ENCODE results near the gene ST8SIA6. TPM values are rescaled to one million over a fixed set of nuclear protein-coding genes. Genes with fewer than 3 reads are reported as not detected.

ST8SIA6 gene
- total and polyA plus RNA-seq, 7 experiments from 2014 or later = 0.08 to 2.5 (median 0.56) TPM

GRCh38 chr10:17352583-17352982, 101.8 kb downstream of the ST8SIA6 start:
- H3K4me3 Mint-ChIP-seq = no peak overlapping the region
- Histone ChIP-seq H3K36me3 (ENCODE audit: control insufficient read depth in 2 of 3, insufficient read depth in 3 of 3, low read length in 3 of 3) (no peaks in the 10 kb centered on the region), H3K27me3 (ENCODE audit: control insufficient read depth in 2 of 2, insufficient read depth in 2 of 2, low read length in 2 of 2) (no peaks in the 10 kb centered on the region), H3K27ac (ENCODE audit: low read depth, low read length) (no peak overlapping the region), H3K4me3 (ENCODE audit: low read length) (no peak overlapping the region), H3K4me1 (ENCODE audit: control insufficient read depth in 2 of 2, insufficient read depth in 2 of 2, low read length in 2 of 2) (no peaks in the 10 kb centered on the region), H3K9me3 (ENCODE audit: control insufficient read depth in 2 of 3, low read length in 3 of 3) (no peaks in the 10 kb centered on the region)
- DNase-seq (no peak), ATAC-seq (no peak)
- no peak overlapping the region for H3K27ac Mint-ChIP-seq
- H3K27me3 Mint-ChIP-seq = peaks cover 0 to 14% (median under 1%) of the 10 kb centered on the region in 5 donors
- H3K36me3 Mint-ChIP-seq = no peaks in the 10 kb centered on the region
- H3K4me1 Mint-ChIP-seq = no peaks in the 10 kb centered on the region
- peaks cover 0 to 2% (median 0%) of the 10 kb centered on the region in 11 donors for H3K9me3 Mint-ChIP-seq
- POLR2A ChIA-PET = no interaction called here
- CTCF ChIA-PET = no interaction called here
- intact Hi-C loops (cut with micrococcal nuclease) = no loop called here

GRCh38 chr10:17351506-17351905, 102.9 kb downstream of the ST8SIA6 start:
- Mint-ChIP-seq H3K27me3 (peaks cover 0 to 12% (median 5%) of the 10 kb centered on the region in 5 donors), H3K27ac (no peak overlapping the region), H3K4me1 (no peaks in the 10 kb centered on the region), H3K9me3 (peaks cover 0 to 2% (median 0%) of the 10 kb centered on the region in 11 donors), H3K4me3 (no peak overlapping the region), H3K36me3 (no peaks in the 10 kb centered on the region)
- Histone ChIP-seq H3K4me1 (ENCODE audit: control insufficient read depth in 2 of 2, insufficient read depth in 2 of 2, low read length in 2 of 2) (no peaks in the 10 kb centered on the region), H3K4me3 (ENCODE audit: low read length) (no peak overlapping the region), H3K36me3 (ENCODE audit: control insufficient read depth in 2 of 3, insufficient read depth in 3 of 3, low read length in 3 of 3) (no peaks in the 10 kb centered on the region), H3K27me3 (ENCODE audit: control insufficient read depth in 2 of 2, insufficient read depth in 2 of 2, low read length in 2 of 2) (no peaks in the 10 kb centered on the region), H3K9me3 (ENCODE audit: control insufficient read depth in 2 of 3, low read length in 3 of 3) (no peaks in the 10 kb centered on the region), H3K27ac (ENCODE audit: low read depth, low read length) (no peak overlapping the region)
- no peak for DNase-seq
- ATAC-seq = no peak
- ChIA-PET POLR2A (no interaction called here), CTCF (no interaction called here)
- intact Hi-C loops (cut with micrococcal nuclease) = no loop called here

- intact Hi-C loops (cut with micrococcal nuclease) = no loop called here
- ATAC-seq (no peak), DNase-seq (no peak)
- peak overlapping the region in 1 of 9 donors; percentile 15 for H3K27ac Mint-ChIP-seq
- no peaks in the 10 kb centered on the region for H3K4me1 Mint-ChIP-seq
- ChIA-PET CTCF (no interaction called here), POLR2A (no interaction called here)
- no peak overlapping the region for H3K4me3 Mint-ChIP-seq
- H3K27me3 Mint-ChIP-seq = peaks cover 0 to 11% (median 3%) of the 10 kb centered on the region in 5 donors
- H3K36me3 Mint-ChIP-seq = no peaks in the 10 kb centered on the region
- no peaks in the 10 kb centered on the region for H3K36me3 ChIP-seq (ENCODE audit: control insufficient read depth in 2 of 3, insufficient read depth in 3 of 3, low read length in 3 of 3)
- H3K4me1 ChIP-seq (ENCODE audit: control insufficient read depth in 2 of 2, insufficient read depth in 2 of 2, low read length in 2 of 2) = no peaks in the 10 kb centered on the region
- H3K4me3 ChIP-seq (ENCODE audit: low read length) = no peak overlapping the region
- peaks cover 0 to 2% (median 0%) of the 10 kb centered on the region in 11 donors for H3K9me3 Mint-ChIP-seq
- no peaks in the 10 kb centered on the region for H3K9me3 ChIP-seq (ENCODE audit: control insufficient read depth in 2 of 3, low read length in 3 of 3)
- no peaks in the 10 kb centered on the region for H3K27me3 ChIP-seq (ENCODE audit: control insufficient read depth in 2 of 2, insufficient read depth in 2 of 2, low read length in 2 of 2)
- no peak overlapping the region for H3K27ac ChIP-seq (ENCODE audit: low read depth, low read length)
Observed at GRCh38 chr10:17349717-17350116, 104.7 kb downstream of the ST8SIA6 start.

- Histone ChIP-seq H3K36me3 (ENCODE audit: control insufficient read depth in 2 of 3, insufficient read depth in 3 of 3, low read length in 3 of 3) (no peaks in the 10 kb centered on the region), H3K4me1 (ENCODE audit: control insufficient read depth in 2 of 2, insufficient read depth in 2 of 2, low read length in 2 of 2) (no peaks in the 10 kb centered on the region), H3K9me3 (ENCODE audit: control insufficient read depth in 2 of 3, low read length in 3 of 3) (no peaks in the 10 kb centered on the region), H3K4me3 (ENCODE audit: low read length) (no peak overlapping the region), H3K27me3 (ENCODE audit: control insufficient read depth in 2 of 2, insufficient read depth in 2 of 2, low read length in 2 of 2) (no peaks in the 10 kb centered on the region), H3K27ac (ENCODE audit: low read depth, low read length) (no peak overlapping the region)
- intact Hi-C loops (cut with micrococcal nuclease) = no loop called here
- ATAC-seq (no peak), DNase-seq (no peak)
- H3K36me3 Mint-ChIP-seq = no peaks in the 10 kb centered on the region
- CTCF ChIA-PET = no interaction called here
- POLR2A ChIA-PET = no interaction called here
- peaks cover 0 to 2% (median 0%) of the 10 kb centered on the region in 11 donors for H3K9me3 Mint-ChIP-seq
- no peak overlapping the region for H3K27ac Mint-ChIP-seq
- H3K4me1 Mint-ChIP-seq = no peaks in the 10 kb centered on the region
- H3K27me3 Mint-ChIP-seq = peaks cover 0 to 11% (median 3%) of the 10 kb centered on the region in 5 donors
- no peak overlapping the region for H3K4me3 Mint-ChIP-seq
Observed at GRCh38 chr10:17348501-17349349, 105.7 kb downstream of the ST8SIA6 start.

- no peaks in the 10 kb centered on the region for H3K4me1 Mint-ChIP-seq
- H3K36me3 Mint-ChIP-seq = peaks cover 0 to 5% (median 0%) of the 10 kb centered on the region in 5 donors
- intact Hi-C loops (cut with micrococcal nuclease) = no loop called here
- ChIA-PET POLR2A (no interaction called here), CTCF (no interaction called here)
- no peaks in the 10 kb centered on the region for H3K4me1 ChIP-seq (ENCODE audit: control insufficient read depth in 2 of 2, insufficient read depth in 2 of 2, low read length in 2 of 2)
- ATAC-seq (no peak), DNase-seq (no peak)
- H3K9me3 Mint-ChIP-seq = peaks cover 0 to 4% (median 0%) of the 10 kb centered on the region in 11 donors
- no peak overlapping the region for H3K27ac ChIP-seq (ENCODE audit: low read depth, low read length)
- H3K36me3 ChIP-seq (ENCODE audit: control insufficient read depth in 2 of 3, insufficient read depth in 3 of 3, low read length in 3 of 3) = no peaks in the 10 kb centered on the region
- no peaks in the 10 kb centered on the region for H3K9me3 ChIP-seq (ENCODE audit: control insufficient read depth in 2 of 3, low read length in 3 of 3)
- H3K4me3 Mint-ChIP-seq = no peak overlapping the region
- no peak overlapping the region for H3K27ac Mint-ChIP-seq
- H3K27me3 Mint-ChIP-seq = peaks cover 3 to 16% (median 5%) of the 10 kb centered on the region in 5 donors
- H3K27me3 ChIP-seq (ENCODE audit: control insufficient read depth in 2 of 2, insufficient read depth in 2 of 2, low read length in 2 of 2) = no peaks in the 10 kb centered on the region
- H3K4me3 ChIP-seq (ENCODE audit: low read length) = no peak overlapping the region
Observed at GRCh38 chr10:17348011-17348500, 106.3 kb downstream of the ST8SIA6 start.

- no peak for ATAC-seq
- no peak overlapping the region for H3K27ac Mint-ChIP-seq
- H3K36me3 Mint-ChIP-seq = peaks cover 0 to 22% (median 0%) of the 10 kb centered on the region in 5 donors
- Histone ChIP-seq H3K36me3 (ENCODE audit: control insufficient read depth in 2 of 3, insufficient read depth in 3 of 3, low read length in 3 of 3) (no peaks in the 10 kb centered on the region), H3K27me3 (ENCODE audit: control insufficient read depth in 2 of 2, insufficient read depth in 2 of 2, low read length in 2 of 2) (no peaks in the 10 kb centered on the region), H3K4me3 (ENCODE audit: low read length) (no peak overlapping the region), H3K9me3 (ENCODE audit: control insufficient read depth in 2 of 3, low read length in 3 of 3) (peaks cover 0 to 15% (median 0%) of the 10 kb centered on the region in 3 experiments), H3K4me1 (ENCODE audit: control insufficient read depth in 2 of 2, insufficient read depth in 2 of 2, low read length in 2 of 2) (no peaks in the 10 kb centered on the region), H3K27ac (ENCODE audit: low read depth, low read length) (no peak overlapping the region)
- peaks cover 0 to 26% (median 13%) of the 10 kb centered on the region in 5 donors for H3K27me3 Mint-ChIP-seq
- intact Hi-C loops (cut with micrococcal nuclease) = no loop called here
- no peaks in the 10 kb centered on the region for H3K4me1 Mint-ChIP-seq
- H3K9me3 Mint-ChIP-seq = peaks cover 7 to 23% (median 17%) of the 10 kb centered on the region in 11 donors
- H3K4me3 Mint-ChIP-seq = no peak overlapping the region
- ChIA-PET CTCF (no interaction called here), POLR2A (interaction anchor here (1.1 kb wide), 1 partner anchor 527 kb away, joined by 3 read pairs; the partner anchor contains the start of gene RSU1)
- no peak for DNase-seq
Observed at GRCh38 chr10:17344206-17344605, 110.2 kb downstream of the ST8SIA6 start.
